Activated CD8-positive, alpha-beta memory T cell treated with anti-CD3 and anti-CD28 coated beads for 24 hours (primary cell): ENCODE results near the gene DNAH8.
"Not testable (repeated sequence)": the region's sequence is repeated elsewhere in the genome, so short reads cannot be mapped to it uniquely, and the experiment has no call there.

Experiments
- DNase-seq: peaks from one replicate; pipeline ENCODE4 v3.0.0-alpha.2; 2020

DNAH8 gene

DNA sequence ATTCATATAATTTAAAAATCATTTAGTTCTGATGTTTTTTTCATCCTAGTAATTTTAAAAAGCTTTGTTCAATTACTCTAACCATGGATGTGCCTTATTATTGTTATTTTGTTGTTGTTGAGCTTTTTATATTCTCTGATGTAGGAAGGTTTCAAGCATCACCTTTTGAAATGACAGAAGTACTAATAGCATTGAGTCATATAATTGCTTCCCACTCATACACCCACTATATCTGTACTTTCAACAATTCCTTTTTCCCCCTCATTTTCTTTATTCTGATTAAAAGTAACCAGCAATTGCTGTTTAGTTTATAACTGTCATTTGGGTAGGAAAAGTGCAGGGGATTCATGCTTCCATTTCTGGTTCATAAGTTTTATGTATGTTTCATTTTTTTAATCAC, 38.6 kb downstream of the DNAH8 start:
- DNase-seq, result no peak

DNA sequence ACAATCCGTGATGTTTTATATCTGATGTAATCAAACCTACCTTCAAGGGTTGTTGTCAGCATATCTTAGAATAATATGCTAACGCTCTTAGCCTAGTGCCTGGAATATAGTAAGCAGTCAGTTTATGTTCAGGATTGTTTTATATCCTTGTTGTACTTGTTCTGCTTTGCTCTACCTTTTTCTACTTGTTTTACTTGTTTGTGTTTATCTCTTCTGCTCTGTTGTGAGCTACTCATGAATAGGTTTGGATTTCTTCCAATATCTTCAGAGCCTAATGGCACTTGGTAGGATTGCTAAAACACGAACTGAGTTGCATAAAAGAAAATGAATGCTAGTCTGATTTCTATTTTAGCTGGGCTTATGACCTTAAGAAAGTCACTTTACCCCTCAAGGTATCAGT, 40.1 kb downstream of the DNAH8 start:
- DNase-seq, result no peak

DNA sequence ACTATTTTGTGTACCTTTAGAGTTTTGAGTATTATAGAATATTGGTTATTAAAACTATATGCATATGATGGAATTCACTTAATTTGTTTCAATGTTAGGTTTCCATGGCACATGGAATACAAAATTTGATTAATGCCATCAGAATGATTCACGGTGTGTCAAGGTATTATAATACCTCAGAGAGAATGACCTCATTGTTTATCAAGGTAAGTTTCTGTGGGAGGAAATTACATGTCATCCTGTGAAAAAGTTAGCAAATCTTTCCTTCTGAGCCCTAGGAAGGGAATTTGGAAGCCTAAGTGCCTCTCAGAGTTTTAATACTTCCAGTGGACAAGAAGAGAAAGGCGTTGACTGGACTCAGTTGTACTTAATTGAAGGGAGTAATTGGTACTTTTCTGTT, 40.8 kb downstream of the DNAH8 start:
- no peak for DNase-seq

DNA sequence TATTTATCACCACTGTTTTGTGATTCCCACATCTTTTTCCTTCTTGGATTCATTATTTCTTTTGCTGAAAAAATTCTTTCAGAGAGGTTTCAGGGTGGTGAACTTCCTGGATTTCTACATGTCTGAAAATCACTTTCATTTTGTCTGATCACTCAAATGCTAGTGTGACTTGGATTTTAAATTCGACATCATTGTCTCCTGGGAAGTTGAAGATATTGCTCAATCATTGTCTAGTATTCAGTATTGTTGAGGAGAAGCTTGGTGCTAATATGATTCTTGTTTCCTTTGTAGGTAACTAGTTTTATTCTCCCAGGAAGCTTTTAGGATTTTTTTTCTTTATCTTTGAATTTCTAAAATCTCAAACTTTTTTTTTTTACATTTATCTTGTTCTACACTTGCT, 45.0 kb downstream of the DNAH8 start:
- DNase-seq, result no peak

DNA sequence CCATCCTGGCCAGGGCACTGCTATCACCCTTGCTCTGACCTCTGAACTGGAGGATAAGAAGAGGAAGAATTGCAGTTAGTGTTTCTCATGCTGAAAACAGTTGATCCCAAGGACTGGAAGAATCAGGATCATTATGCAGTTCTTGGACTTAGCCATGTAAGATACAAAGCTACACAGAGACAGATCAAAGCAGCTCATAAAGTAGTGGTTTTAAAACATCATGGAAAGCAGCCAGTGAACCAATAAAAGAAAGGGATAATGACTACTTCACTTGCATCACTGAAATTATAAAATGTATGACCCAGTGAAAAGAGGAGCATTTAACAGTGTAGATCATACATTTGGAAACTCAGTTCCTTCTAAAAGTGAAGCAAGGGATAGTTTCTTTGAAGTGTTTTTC, 47.7 kb downstream of the DNAH8 start:
- no peak for DNase-seq

DNA sequence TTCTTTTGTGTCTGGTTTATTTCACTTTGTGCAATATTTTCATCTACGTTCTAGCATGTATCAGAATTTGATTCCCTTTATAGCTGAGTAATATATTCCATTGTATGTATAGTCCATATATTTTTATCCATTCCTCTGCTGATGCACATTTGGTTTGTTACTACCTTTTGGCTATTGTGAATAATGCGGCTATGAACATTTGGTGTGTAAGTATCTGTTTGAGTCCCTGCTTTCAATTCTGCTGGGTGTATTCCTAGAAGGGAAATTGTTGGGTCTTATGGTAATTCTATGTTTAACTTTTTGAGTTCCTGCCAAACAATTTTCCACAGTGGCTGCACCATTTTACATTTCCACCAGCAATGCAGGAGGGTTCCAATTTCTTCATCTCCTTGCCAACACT, 52.4 kb downstream of the DNAH8 start:
- DNase-seq, result no peak

- DNase-seq, result no peak
Observed at GRCh38 chr6:38773338-38773737, 58.2 kb downstream of the DNAH8 start.

GRCh38 chr6:38774929-38775707, 60.0 kb downstream of the DNAH8 start:
- DNase-seq, result no peak

DNA sequence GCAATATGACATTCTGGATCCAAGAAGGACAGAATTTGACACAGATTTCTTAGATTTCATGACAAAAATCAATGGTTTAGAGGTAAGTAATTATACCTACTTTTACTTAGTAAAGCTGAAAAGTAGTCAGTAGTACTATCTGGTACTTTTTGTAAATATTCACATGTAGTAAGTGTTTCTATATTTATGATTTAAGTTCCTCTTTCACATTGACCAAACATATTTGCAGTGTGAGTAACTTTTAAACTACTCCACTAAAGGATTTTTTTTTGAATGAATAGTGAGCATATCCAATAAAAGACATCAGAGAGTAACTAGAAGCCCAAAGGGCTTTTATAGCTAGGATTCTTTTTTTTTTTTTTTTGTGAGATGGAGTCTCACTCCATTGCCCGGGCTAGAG, 60.8 kb downstream of the DNAH8 start:
- DNase-seq, result no peak

GRCh38 chr6:38776515-38776914, 61.4 kb downstream of the DNAH8 start:
- no peak for DNase-seq

- no peak for DNase-seq
Observed at GRCh38 chr6:38779310-38780062, 64.4 kb downstream of the DNAH8 start.

DNA sequence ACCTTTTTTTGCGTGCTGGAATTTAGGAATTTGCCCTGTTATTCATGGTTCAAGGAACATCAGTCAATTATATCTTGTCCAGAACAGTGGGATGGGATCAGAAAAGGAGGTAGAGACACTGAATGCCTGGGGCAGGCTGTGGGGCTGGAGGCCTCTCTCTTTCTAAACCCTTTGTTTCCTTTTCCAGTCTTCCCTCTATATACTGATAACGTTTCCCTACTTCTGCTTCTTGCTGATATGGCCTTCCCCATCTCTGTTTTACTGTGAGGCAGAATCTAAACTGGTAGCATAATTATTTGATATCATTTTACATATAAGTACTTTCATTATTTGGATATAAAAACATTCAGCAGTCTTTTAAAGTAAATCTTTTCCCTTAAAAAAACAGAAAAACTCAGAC, 67.5 kb downstream of the DNAH8 start:
- DNase-seq, result no peak

- no peak for DNase-seq
Observed at GRCh38 chr6:38783443-38784228, 68.5 kb downstream of the DNAH8 start.

- DNase-seq, result no peak
Observed at GRCh38 chr6:38784506-38785235, 69.6 kb downstream of the DNAH8 start.

- no peak for DNase-seq
Observed at GRCh38 chr6:38786486-38786885, 71.4 kb downstream of the DNAH8 start.

- DNase-seq, result no peak
Observed at GRCh38 chr6:38789256-38789655, 74.1 kb downstream of the DNAH8 start.

GRCh38 chr6:38792356-38792755, 77.2 kb downstream of the DNAH8 start:
- DNase-seq, result no peak

- DNase-seq, result no peak
Observed at GRCh38 chr6:38794682-38795081, 79.6 kb downstream of the DNAH8 start.

DNA sequence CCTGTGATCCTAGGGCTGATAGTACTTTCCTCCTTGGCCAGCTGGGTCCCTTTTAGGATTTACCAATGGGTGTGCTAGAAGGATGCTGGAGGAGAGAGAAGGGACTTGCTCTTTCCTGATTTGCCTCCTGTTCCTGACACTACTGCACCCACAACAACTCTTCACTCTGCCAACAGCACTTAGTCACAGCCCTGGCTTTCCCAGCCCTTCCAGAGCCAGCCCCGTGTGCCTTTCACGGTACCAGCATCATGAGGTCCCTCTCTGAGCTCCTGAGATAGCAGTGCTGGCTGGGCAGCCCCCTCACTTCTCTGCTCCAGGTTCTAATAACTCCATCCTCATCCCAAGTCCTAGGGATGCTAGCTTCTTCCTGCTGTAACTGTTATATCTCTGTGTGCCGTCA, 80.9 kb downstream of the DNAH8 start:
- no peak for DNase-seq

DNA sequence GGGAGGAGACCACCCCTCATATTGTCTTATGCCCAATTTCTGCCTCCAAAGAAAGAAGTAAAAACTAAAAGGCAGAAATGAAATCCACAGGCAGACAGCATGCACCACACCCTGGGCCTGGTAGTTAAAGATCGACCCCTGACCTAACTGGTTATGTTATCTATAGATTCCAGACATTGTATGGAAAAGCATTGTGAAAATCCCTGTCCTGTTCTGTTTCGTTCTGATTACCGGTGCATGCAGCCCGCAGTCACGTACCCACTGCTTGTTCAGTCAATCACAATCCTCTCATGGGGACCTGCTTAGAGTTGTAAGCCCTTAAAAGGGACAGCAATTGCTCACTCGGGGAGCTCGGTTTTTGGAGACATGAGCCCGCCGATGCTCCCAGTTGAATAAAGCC, 81.3 kb downstream of the DNAH8 start:
- DNase-seq, result not testable (repeated sequence)

GRCh38 chr6:38796850-38797249, 81.7 kb downstream of the DNAH8 start:
- DNase-seq, result no peak

DNA sequence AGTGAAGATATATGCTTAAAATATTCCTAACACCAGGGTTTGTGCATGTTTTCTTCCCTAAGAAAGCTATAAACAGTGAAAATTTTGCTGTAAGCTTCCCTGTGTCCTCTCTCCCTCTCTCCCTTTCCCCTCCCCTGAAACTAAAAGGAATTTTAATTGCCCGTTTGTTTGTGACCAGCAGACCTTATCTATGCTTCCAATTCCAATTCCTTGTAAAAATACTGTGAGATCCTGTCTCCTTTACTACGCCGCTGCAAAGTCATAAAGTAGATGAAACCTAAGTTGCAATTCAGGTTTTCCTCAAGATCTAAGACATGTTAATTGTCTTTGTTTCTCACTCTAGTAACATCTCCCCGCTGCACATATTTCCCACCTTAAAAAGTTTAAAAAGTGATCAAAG, 82.3 kb downstream of the DNAH8 start:
- DNase-seq, result no peak
